ENCODE measurements around the gene CASP8. TPM values are rescaled to one million over a fixed set of nuclear protein-coding genes. Genes with fewer than 3 reads are reported as not detected.

CASP8 gene
- total and polyA plus RNA-seq, 9 of the 15 experiments (the other 6 are each of a cell fraction or from before 2014, with no cell fraction given) = 10.2 to 31.4 (median 19.4) TPM

- TF ChIP-seq ZNF318 (IDR thresholded peaks at IDR 0.05; ENCODE audit: borderline replicate concordance in 1 of 2, low read depth in 1 of 2) (no peak), NFYB (IDR thresholded peaks at IDR 0.05; ENCODE audit: extremely low read depth, insufficient read length) (no peak), RBFOX2 (IDR thresholded peaks at IDR 0.05; ENCODE audit: low read depth, low read length) (no peak), SNAPC5 (CRISPR knock-in tag; IDR thresholded peaks at IDR 0.05) (no peak), SREBF2 (CRISPR knock-in tag; IDR thresholded peaks at IDR 0.05) (no peak), GATAD2A (IDR thresholded peaks at IDR 0.05) (no peak), ZBTB40 (IDR thresholded peaks at IDR 0.05) (no peak), ZBTB40 (CRISPR knock-in tag; IDR thresholded peaks at IDR 0.05) (no peak), ZNF282 (CRISPR knock-in tag; IDR thresholded peaks at IDR 0.05) (no peak), BRD4 (IDR thresholded peaks at IDR 0.05) (no peak), NR2F6 (CRISPR knock-in tag; IDR thresholded peaks at IDR 0.05) (no peak), RBM17 (IDR thresholded peaks at IDR 0.05; ENCODE audit: borderline replicate concordance, low read depth, low read length) (no peak)
Measured at GRCh38 chr2:201220102-201220570, 40.2 kb upstream of the CASP8 start (continued).
